GM21526 (cell line): Measurements from ENCODE around the gene MYBL2.
"Not testable (repeated sequence)": the region's sequence is repeated elsewhere in the genome, so short reads cannot be mapped to it uniquely, and the experiment has no call there.

ENCODE experiments used
- ATAC-seq: cut with Tn5 transposase; IDR thresholded peaks from one replicate; pipeline ENCODE4 v1.9.1; 2021; ENCODE audit warnings: moderate library complexity; ENCODE audit not compliant: unreplicated experiment, low FRiP score

Gene MYBL2

DNA sequence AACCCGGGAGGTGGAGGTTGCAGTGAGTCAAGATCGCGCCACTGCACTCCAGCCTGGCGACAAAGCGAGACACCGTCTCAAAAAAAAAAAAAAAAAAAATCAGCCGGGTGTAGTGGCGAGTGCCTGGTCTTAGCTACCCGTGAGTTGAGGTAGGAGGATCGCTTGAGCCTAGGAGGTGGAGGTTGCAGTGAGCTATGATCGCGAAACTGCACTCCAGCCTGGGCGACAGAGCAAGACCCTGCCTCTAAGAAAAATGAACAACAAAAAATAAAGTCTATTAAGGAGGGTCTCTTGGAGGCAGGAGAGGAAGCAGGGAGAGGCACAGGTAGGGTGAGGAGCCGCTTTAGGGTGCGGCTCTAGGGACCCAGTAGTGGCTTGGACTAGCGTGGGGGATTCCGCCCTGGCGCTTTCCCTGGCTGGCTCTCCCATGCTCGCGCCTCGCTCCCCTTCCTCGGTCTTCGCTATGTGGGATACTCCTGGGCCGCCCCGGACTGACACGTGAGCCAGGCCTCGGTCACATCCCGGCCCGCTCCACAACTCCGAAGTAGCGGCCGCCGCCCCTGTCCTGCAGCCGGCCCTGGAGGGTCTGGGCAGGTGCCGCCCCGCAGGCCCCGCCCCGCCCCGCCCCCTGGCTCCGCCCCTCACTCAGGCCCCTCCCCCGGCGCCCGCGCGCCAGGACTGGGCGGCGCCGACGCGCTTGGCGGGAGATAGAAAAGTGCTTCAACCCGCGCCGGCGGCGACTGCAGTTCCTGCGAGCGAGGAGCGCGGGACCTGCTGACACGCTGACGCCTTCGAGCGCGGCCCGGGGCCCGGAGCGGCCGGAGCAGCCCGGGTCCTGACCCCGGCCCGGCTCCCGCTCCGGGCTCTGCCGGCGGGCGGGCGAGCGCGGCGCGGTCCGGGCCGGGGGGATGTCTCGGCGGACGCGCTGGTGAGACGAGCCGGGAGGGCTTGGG lies at the start of gene MYBL2:
Gene MYBL2, plus strand, starts transcription at position 739 of the 953 bp plus-strand sequence. Its CDS starts 170 bp downstream, at position 909.
- ATAC-seq = peak; percentile 68

DNA sequence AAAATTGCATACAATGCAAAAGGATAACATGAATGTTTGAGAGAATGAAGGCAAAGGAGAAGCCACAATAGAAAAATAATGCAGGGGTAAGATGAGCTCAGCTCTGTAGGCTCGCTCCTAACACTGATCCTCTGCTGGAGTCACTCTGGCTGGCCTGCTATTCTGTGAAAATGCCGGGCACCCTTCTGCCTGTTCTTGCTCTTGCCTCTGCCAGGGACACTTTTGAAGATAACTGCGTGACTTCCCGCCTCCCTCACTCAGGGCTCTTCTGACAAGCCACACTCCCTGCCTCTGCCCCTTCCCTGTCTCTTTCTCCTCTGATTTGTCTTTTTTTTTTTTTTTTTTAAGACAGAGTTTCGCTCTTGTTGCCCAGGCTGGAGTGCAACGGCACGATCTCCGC lies 35.3 kb upstream of the MYBL2 start:
- no peak for ATAC-seq

- no peak for ATAC-seq
Observed at GRCh38 chr20:43636429-43636828, 30.5 kb upstream of the MYBL2 start.

DNA sequence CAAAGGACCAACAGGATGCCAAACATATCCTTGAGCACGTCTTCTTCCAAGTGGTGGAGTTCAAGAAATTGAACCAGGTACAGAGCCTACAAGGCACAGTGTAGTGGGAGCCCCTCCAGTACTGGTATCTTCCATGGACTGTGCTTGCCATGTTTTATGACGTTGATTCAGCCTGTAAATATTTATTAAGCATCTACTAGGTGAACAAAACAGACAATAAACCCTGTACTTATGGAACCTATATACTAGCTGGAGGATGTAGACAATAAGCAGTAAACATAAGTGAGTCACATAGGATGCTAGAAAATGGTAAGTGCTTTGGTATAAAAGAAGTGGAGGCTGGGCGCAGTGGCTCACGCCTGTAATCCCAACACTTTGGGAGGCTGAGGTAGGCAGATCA lies 24.4 kb upstream of the MYBL2 start:
- no peak for ATAC-seq

DNA sequence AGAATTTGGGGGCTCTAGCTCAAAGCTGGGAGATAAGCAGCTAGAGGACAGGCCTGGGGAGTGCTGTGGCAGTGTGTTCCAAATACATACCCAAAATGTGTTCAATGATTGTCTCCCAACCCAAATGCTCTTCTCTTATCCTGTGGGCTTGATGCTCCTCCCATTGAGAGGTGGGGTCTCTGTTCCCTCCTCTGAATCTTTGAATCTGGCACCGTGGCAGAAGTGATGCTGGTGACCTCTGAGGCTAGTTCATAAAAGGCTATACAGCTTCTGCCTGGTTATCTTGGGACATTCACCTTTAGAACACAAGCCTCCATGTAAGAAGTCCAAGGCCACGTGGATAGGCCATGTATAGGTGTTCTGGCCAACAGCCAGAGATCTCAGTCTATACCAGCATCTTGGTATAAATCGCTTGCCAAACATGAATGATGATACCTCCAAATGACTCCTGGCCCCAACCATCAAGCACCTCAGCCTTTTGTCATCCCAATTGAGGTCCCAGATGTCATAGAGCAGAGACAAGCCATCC lies 15.9 kb upstream of the MYBL2 start:
- no peak for ATAC-seq

DNA sequence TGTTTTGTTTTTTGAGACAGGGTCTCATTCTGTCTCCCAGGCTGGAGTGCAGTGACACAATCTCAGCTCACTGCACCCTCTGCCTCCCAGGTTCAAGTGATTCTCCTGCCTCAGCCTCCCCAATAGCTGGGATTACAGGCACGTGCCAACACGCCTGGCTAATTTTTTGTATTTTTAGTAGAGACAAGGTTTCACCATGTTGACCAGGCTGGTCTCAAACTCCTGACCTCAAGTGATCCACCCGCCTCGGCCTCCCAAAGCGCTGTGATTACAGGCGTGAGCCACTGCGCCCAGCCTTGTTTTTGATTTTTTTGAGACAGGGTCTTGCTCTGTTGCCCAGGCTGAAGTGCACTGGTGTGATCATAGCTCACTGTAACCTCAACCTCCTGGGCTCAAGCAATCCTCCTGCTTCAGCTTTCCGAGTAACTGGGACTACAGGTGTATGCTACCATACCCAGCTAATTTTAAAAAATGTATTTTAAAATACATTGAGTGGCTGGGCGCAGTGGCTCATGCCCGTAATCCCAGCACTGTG lies 15.2 kb upstream of the MYBL2 start:
- ATAC-seq = not testable (repeated sequence)

GRCh38 chr20:43653966-43654365 lies 12.9 kb upstream of the MYBL2 start:
- no peak for ATAC-seq

DNA sequence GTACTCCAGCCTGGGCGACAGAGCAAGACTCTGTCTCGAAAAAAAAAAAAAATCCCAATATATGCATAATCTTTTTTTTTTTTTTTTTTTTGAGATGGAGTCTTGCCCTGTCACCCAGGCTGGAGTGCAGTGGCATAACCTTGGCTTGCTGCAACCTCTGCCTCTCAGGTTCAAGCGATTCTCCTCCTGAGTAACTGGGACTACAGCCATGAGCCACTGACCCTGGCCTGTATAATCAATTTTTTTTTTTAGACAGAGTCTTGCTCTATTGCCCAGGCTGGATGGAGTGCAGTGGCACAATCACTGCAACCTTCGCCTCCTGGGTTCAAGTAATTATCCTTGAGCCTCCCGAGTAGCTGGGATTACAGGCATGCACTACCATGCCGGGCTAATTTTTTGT lies 11.7 kb upstream of the MYBL2 start:
- ATAC-seq = not testable (repeated sequence)

GRCh38 chr20:43655937-43656336 lies 11.0 kb upstream of the MYBL2 start:
- no peak for ATAC-seq

GRCh38 chr20:43658069-43658722 lies 8.7 kb upstream of the MYBL2 start:
- ATAC-seq = no peak

DNA sequence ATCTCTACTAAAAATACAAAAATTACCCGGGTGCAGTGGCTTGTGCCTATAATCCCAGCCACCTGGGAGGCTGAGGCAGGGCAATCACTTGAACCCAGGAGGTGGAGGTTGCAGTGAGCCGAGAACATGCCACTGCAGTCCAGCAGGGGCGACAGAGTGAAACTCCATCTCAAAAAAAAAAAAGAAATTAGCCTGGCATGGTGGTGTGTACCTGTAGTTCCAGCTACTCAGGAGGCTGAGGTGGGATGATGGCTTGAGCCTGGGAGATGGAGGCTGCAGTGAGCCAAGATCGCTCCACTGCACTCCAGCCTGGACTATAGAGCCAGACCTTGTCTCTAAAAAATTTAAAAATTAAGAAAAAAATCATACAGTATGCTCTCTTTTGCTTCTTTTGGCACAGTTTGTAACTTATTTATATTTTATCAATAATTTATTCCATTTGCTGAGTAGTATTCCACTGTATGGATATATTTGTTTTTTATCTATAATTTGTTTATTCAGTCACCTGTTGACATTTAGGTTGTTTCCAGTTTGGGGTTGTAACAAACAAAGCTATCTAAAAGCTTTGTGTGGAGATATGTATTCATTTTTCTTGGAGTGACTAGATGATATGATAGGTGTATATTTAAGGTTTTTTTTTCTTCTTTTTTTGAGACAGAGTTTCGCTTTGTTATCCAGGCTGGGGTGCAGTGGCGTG lies 8.0 kb upstream of the MYBL2 start:
- ATAC-seq = no peak

GRCh38 chr20:43662943-43663655 lies 3.8 kb upstream of the MYBL2 start:
- ATAC-seq = no peak

DNA sequence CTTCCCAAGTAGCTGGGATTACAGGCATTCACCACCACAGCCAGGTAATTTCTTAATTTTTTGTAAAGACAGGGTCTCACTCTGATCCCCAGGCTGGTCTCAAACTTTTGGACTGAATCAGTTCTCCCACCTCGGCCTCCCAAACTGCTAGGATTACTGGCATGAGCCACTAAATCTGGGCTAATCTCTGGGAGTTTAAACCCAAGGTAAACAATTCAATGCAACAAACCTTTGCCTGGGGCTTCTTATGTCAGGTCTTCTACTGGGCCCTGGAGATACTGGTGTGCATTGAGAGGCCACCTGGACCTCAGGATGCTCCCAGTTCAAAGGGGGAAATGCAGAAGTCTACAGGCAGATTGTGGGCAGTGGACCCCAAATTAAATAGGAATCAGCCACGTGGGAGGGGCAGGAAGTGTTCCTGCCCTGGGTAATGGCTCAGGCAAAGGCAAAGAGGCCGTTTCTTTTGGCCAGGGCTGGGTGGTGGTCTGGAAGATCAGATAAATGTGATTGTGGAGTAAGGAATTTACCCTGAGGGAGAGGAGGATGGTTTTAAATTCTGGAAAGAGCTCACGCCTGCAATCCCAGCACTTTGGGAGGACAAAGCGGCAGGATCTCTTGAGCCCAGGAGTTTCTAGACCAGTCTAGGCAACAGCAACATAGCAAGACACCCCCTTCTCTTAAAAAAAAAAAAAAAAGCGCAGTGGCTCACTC lies 1.3 kb upstream of the MYBL2 start:
- ATAC-seq = no peak

GRCh38 chr20:43667341-43668132 lies 623 bp downstream of the MYBL2 start:
- ATAC-seq = peak; percentile 27

DNA sequence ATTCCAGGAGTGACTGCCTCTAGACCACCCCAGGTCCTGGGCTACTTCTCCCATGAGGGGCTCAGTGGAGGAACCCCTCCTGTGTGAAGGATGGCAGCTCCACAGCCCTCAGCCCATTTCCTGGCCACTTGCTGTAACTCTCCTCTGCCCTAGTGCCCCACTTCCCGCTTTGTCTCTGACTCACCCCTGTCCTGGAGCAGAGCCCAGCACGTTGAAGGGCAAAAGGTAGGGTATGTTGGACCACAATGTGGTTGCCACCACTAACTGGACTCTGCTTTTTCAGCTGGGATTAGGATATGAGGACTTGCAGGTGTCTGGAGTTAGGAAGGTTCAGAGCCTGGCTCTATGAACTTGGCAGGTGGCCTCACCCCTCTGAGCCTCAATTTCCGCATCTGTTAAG lies 2.4 kb downstream of the MYBL2 start:
- ATAC-seq = no peak

DNA sequence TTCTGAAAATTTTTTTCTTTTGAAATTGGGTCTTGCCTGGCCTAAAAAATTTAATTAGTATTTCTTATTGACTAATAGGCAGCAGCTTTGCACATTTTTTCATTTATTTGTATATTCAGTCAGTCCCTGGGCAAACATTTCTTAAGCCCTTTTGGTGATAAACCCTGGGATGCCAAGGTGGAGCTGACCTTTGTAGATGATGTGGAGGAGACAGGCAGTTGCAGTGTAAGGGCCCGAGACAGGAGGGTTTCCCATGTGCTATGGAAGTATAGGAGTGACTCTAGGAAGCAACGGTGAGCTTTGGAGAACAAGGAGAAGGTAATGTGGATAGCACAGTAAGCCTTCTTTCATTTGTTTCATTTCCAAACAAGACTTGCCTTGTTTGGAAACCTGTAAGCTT lies 3.5 kb downstream of the MYBL2 start:
- ATAC-seq = no peak

- ATAC-seq = no peak
Observed at GRCh38 chr20:43676368-43676767, 9.5 kb downstream of the MYBL2 start.

GRCh38 chr20:43680981-43681380 lies 14.1 kb downstream of the MYBL2 start:
- ATAC-seq = peak; percentile 2
